Measurements from ENCODE around the gene ADAD2. TPM values are rescaled to one million over a fixed set of nuclear protein-coding genes. Genes with fewer than 3 reads are reported as not detected.

ADAD2 gene
- total and polyA plus RNA-seq, 10 of the 15 experiments (the other 5 are each of a cell fraction or from before 2014, with no cell fraction given) = 0.44 to 0.68 (median 0.51) TPM; not detected in 7

DNA sequence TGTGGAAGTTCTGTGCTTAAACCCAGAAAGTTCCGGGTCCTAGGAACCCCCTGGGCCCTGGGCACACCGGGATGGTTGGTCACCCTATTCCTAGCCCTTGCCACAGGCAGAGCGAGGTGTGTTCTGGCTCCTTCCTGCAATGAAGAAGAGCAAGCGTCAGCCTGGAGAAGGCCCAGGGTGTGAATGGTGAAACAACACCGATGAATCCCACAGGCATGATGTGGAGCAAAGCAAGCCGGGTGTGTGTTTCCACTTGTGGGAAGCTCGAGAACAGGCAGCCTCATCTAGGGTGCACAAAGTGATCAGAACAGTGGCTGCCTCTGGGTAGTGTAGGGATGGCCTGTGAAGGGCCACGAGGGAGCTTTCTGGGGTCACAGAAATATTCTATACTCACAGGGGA, 35.1 kb downstream of the ADAD2 start:
- Histone ChIP-seq H4K20me1 (ENCODE audit: control insufficient read depth, insufficient read depth) (no peaks in the 10 kb centered on the region), H3K79me2 (ENCODE audit: control insufficient read depth, insufficient read depth, low read length) (no peaks in the 10 kb centered on the region), H3K27ac (ENCODE audit: control insufficient read depth, insufficient read depth) (no peak overlapping the region), H3K9ac (ENCODE audit: control insufficient read depth, insufficient read depth, low read length) (no peak overlapping the region), H3K4me2 (ENCODE audit: control insufficient read depth, insufficient read depth) (no peak overlapping the region), H3K9me3 (replicated peaks; ENCODE audit: control insufficient read depth, insufficient read depth, low read length) (no peaks in the 10 kb centered on the region), H3K27me3 (replicated peaks in 1 of 2; ENCODE audit: control insufficient read depth in 2 of 2, insufficient read depth in 2 of 2, low read length in 1 of 2) (peaks cover 0 to 1% of the 10 kb centered on the region in 2 experiments; a peak in 2 of 4 replicates), H3K4me1 (ENCODE audit: control insufficient read depth, insufficient read depth, low read length) (no peaks in the 10 kb centered on the region), H3K36me3 (ENCODE audit: control insufficient read depth in 2 of 2, insufficient read depth in 2 of 2, low read length in 1 of 2) (no peaks in the 10 kb centered on the region), H3K4me3 (no peak overlapping the region), H2AFZ (ENCODE audit: control insufficient read depth, low read depth, low read length) (no peak overlapping the region)
- no TSS peak for BruUV-seq (replicated peaks)
- ATAC-seq (no peak), FAIRE-seq (no peak), DNase-seq (ENCODE audit: low read depth, low spot score) (no peak)
- in situ Hi-C loops (cut with MboI) (no loop called here), intact Hi-C loops (cut with micrococcal nuclease; ENCODE audit: unreplicated experiment) (no loop called here)
- RAD21 ChIA-PET (ENCODE audit: unreplicated experiment) = no interaction called here
- SMC1A ChIA-PET (ENCODE audit: uncharacterized antibody, unreplicated experiment) = no interaction called here
- POLR2A ChIA-PET = no interaction called here
- WGBS (ENCODE audit: insufficient coverage, insufficient replicate concordance, low lambda C conversion rate, missing lambda C conversion rate) = 26% methylated on average over 8 of the region's 8 CpGs
- CTCF ChIA-PET = no interaction called here
- no peak for TF ChIP-seq PML (IDR thresholded peaks at IDR 0.05; ENCODE audit: low read length)
- TF ChIP-seq BMI1 (IDR thresholded peaks at IDR 0.05; ENCODE audit: borderline replicate concordance) = no peak
- no peak for TF ChIP-seq ZNF274 (IDR thresholded peaks at IDR 0.05; ENCODE audit: insufficient read depth, insufficient read length)
- no peak for TF ChIP-seq KAT2A (conservative IDR thresholded peaks at IDR 0.05; ENCODE audit: control insufficient read depth, low read depth, low read length)
- no peak for TF ChIP-seq ATF2 (IDR thresholded peaks at IDR 0.05; ENCODE audit: low read length)
- TF ChIP-seq BCLAF1 (IDR thresholded peaks at IDR 0.05) = no peak
- no peak for TF ChIP-seq REST (IDR thresholded peaks at IDR 0.05; ENCODE audit: low read depth, low read length)
- no peak for TF ChIP-seq SKIL (IDR thresholded peaks at IDR 0.05; ENCODE audit: low read depth, poor library complexity, severe bottlenecking)
- no peak for TF ChIP-seq CHD4 (IDR thresholded peaks at IDR 0.05)

All from GM12878 (cell line).